H1 (cell line): ENCODE data around the gene FOXG1. TPM values are rescaled to one million over a fixed set of nuclear protein-coding genes. Genes with fewer than 3 reads are reported as not detected.
A peak's percentile ranks its signal among the peaks of the same experiment; 100 is the strongest.

Experiments used
- CTCF ChIA-PET: fragments of 300-600 bp; sonication (Branson Sonifier 250); formaldehyde crosslinking; loops from one replicate; lab custom pipeline; 2021; ENCODE audit not compliant: partially characterized antibody; lab: Charles Lee
- POLR2A ChIA-PET: fragments of 300-600 bp; sonication (Branson Sonifier 250); formaldehyde crosslinking; loops from one replicate; lab custom pipeline; 2021; ENCODE audit warnings: inconsistent platforms; ENCODE audit not compliant: partially characterized antibody; lab: Charles Lee
- DNase-seq, 2 experiments: peaks; one replicate each; pipeline versions ENCODE4 v3.0.0 to v3.0.0-alpha.2; 2010 to 2022; ENCODE audit warnings: low spot score in 2 of 2, low read depth in 1 of 2, mixed read lengths in 1 of 2
- FAIRE-seq: peaks from 2 replicates; lab custom pipeline; 2011; peaks lifted over from hg19 to GRCh38; lab: Jason Lieb, UNC
- H2AFZ ChIP-seq: 2 replicates; pipeline ENCODE4 v1.8.1; 2012; ENCODE audit warnings: low read length, inconsistent platforms
- H2AK5ac ChIP-seq: 2 replicates; pipeline ENCODE4 v1.6.1; 2013; ENCODE audit warnings: low read depth, low read length
- H2BK120ac ChIP-seq: replicated peaks from 2 replicates; pipeline ENCODE3; 2013; ENCODE audit warnings: low read depth, low read length, inconsistent platforms
- H2BK12ac ChIP-seq: 2 replicates; pipeline ENCODE4 v1.6.1; 2013; ENCODE audit warnings: low read depth, low read length
- H2BK15ac ChIP-seq: 2 replicates; pipeline ENCODE4 v1.6.1; 2013; ENCODE audit warnings: low read length
- H2BK20ac ChIP-seq: 2 replicates; pipeline ENCODE4 v1.6.1; 2013; ENCODE audit warnings: low read length
- H2BK5ac ChIP-seq: 2 replicates; pipeline ENCODE4 v1.6.1; 2013; ENCODE audit warnings: low read depth, low read length
- H3K14ac ChIP-seq: 2 replicates; pipeline ENCODE4 v1.6.1; 2013; ENCODE audit warnings: inconsistent platforms; ENCODE audit not compliant: insufficient read length
- H3K18ac ChIP-seq: 2 replicates; pipeline ENCODE4 v1.6.1; 2013; ENCODE audit warnings: low read length; ENCODE audit errors: extremely low read depth
- H3K23ac ChIP-seq: 2 replicates; pipeline ENCODE4 v1.6.1; 2013; ENCODE audit warnings: inconsistent platforms; ENCODE audit not compliant: insufficient read length
- H3K23me2 ChIP-seq: 2 replicates; pipeline ENCODE4 v1.6.1; 2013; ENCODE audit warnings: low read depth, low read length
- H3K27ac ChIP-seq: 2 replicates; pipeline ENCODE4 v1.6.1; 2011; ENCODE audit warnings: low read depth, low read length, inconsistent platforms
- H3K27me3 ChIP-seq, 4 experiments: replicated peaks in 1 of 4; 1 replicate in 1 of 4; 2 replicates in 3 of 4; pipeline versions ENCODE4 v1.6.1 to v1.8.1; 2011 to 2013; ENCODE audit warnings: low read length in 3 of 4, mild to moderate bottlenecking in 3 of 4, inconsistent platforms in 2 of 4, mixed read lengths in 2 of 4, moderate library complexity in 1 of 4; ENCODE audit not compliant: control insufficient read depth in 3 of 4, insufficient read depth in 3 of 4; ENCODE audit errors: extremely low read depth in 1 of 4
- H3K36me3 ChIP-seq, 4 experiments: 2 replicates each; pipeline versions ENCODE4 v1.6.1 to v1.8.1; 2011 to 2013; ENCODE audit warnings: mild to moderate bottlenecking in 4 of 4, low read length in 3 of 4, moderate library complexity in 2 of 4, control low read depth in 1 of 4, inconsistent platforms in 1 of 4; ENCODE audit not compliant: insufficient read depth in 4 of 4, control insufficient read depth in 2 of 4
- H3K4ac ChIP-seq: replicated peaks from 2 replicates; pipeline ENCODE3; 2013; ENCODE audit warnings: low read length, low read depth, mixed read lengths, inconsistent platforms; ENCODE audit not compliant: insufficient read length
- H3K4me1 ChIP-seq, 4 experiments: replicated peaks in 1 of 4; 1 replicate in 1 of 4; 2 replicates in 3 of 4; pipeline versions ENCODE4 v1.6.1 to v1.8.1; 2011 to 2013; ENCODE audit warnings: low read length in 3 of 4, inconsistent platforms in 2 of 4, mixed read lengths in 1 of 4; ENCODE audit not compliant: insufficient read depth in 4 of 4, control insufficient read depth in 3 of 4
- H3K4me2 ChIP-seq, 2 experiments: 2 replicates each; pipeline versions ENCODE4 v1.6.1 to v1.8.1; 2011 to 2013; ENCODE audit warnings: low read depth in 2 of 2, low read length in 2 of 2, control low read depth in 1 of 2, inconsistent platforms in 1 of 2, mild to moderate bottlenecking in 1 of 2; ENCODE audit not compliant: insufficient read depth in 1 of 2
- H3K4me3 ChIP-seq, 4 experiments: fragments of 200-600, 300-600 bp in 1 of 4; sonication (generic), shearing (Covaris generic), sonication (Bioruptor Twin) in 1 of 4; 2 replicates each; pipeline versions ENCODE4 v1.5.1 to v1.8.1; 2011 to 2016; ENCODE audit warnings: low read length in 4 of 4, low read depth in 3 of 4, control low read depth in 2 of 4, inconsistent platforms in 2 of 4, mild to moderate bottlenecking in 2 of 4, mixed read lengths in 1 of 4, moderate library complexity in 1 of 4; ENCODE audit not compliant: insufficient read depth in 2 of 4; ENCODE audit errors: extremely low read depth in 1 of 4
- H3K56ac ChIP-seq: replicated peaks from 2 replicates; pipeline ENCODE3; 2013; ENCODE audit warnings: low read depth, mild to moderate bottlenecking, mixed read lengths, low read length, inconsistent platforms; ENCODE audit not compliant: insufficient read length
- H3K79me1 ChIP-seq: 2 replicates; pipeline ENCODE4 v1.6.1; 2013; ENCODE audit warnings: low read depth, low read length, control low read depth
- H3K79me2 ChIP-seq, 2 experiments: 2 replicates each; pipeline versions ENCODE4 v1.6.1 to v1.8.1; 2012 to 2013; ENCODE audit warnings: low read length in 2 of 2, mild to moderate bottlenecking in 2 of 2, inconsistent platforms in 1 of 2; ENCODE audit not compliant: insufficient read depth in 2 of 2, control insufficient read depth in 1 of 2
- H3K9ac ChIP-seq, 4 experiments: replicated peaks in 1 of 4; 1 replicate in 1 of 4; 2 replicates in 3 of 4; pipeline versions ENCODE4 v1.6.1 to v1.8.1; 2011 to 2013; ENCODE audit warnings: low read depth in 3 of 4, low read length in 3 of 4, control low read depth in 2 of 4, mild to moderate bottlenecking in 2 of 4, moderate library complexity in 2 of 4, inconsistent platforms in 1 of 4; ENCODE audit errors: extremely low read depth in 1 of 4
- H3K9me3 ChIP-seq, 2 experiments: 2 replicates each; pipeline versions ENCODE4 v1.6.1 to v1.8.1; 2012 to 2013; ENCODE audit warnings: mild to moderate bottlenecking in 2 of 2, moderate library complexity in 2 of 2, control low read depth in 1 of 2, inconsistent platforms in 1 of 2, low read depth in 1 of 2, low read length in 1 of 2, mixed read lengths in 1 of 2; ENCODE audit not compliant: insufficient read depth in 2 of 2
- H4K20me1 ChIP-seq, 2 experiments: replicated peaks in 1 of 2; 2 replicates each; pipeline versions ENCODE3 to v1.8.1; 2011 to 2013; ENCODE audit warnings: inconsistent platforms in 2 of 2, low read length in 2 of 2, mild to moderate bottlenecking in 1 of 2; ENCODE audit not compliant: insufficient read depth in 2 of 2, control insufficient read depth in 1 of 2
- H4K5ac ChIP-seq: 2 replicates; pipeline ENCODE4 v1.6.1; 2013; ENCODE audit warnings: low read length, low read depth, mixed read lengths, inconsistent platforms; ENCODE audit not compliant: insufficient read length
- H4K8ac ChIP-seq: 2 replicates; pipeline ENCODE4 v1.8.0; 2013; ENCODE audit warnings: mild to moderate bottlenecking, moderate library complexity, low read length, inconsistent platforms; ENCODE audit not compliant: insufficient read depth; ENCODE audit errors: extremely low read depth
- H4K91ac ChIP-seq: replicated peaks from 2 replicates; pipeline ENCODE3; 2013; ENCODE audit warnings: low read length, mixed read lengths, inconsistent platforms; ENCODE audit not compliant: insufficient read length
- CBX8 ChIP-seq: fragments of 300-800, 300-1000 bp; sonication (generic); IDR thresholded peaks from 2 replicates; pipeline ENCODE4 v1.7.1; 2016; ENCODE audit warnings: low read depth, low read length, borderline replicate concordance
- JUND ChIP-seq: IDR thresholded peaks from 2 replicates; pipeline ENCODE4 v1.6.1; 2011; ENCODE audit warnings: mild to moderate bottlenecking, improper control_type of control experiment, low read length
- WGBS, 2 experiments: shearing (Covaris generic) in 1 of 2; methylation state at CpG; one replicate each; pipeline versions ENCODE4 v1.1.6 to v1.1.7; 2013 to 2015; ENCODE audit warnings: low lambda C conversion rate in 2 of 2, mixed read lengths in 2 of 2, inconsistent platforms in 1 of 2, low coverage in 1 of 2, missing lambda C conversion rate in 1 of 2; ENCODE audit not compliant: insufficient replicate concordance in 2 of 2, insufficient coverage in 1 of 2, insufficient read length in 1 of 2; ENCODE audit errors: extremely low coverage in 1 of 2, missing lambda C conversion rate in 1 of 2; 5-methylcytosine and 5-hydroxymethylcytosine counted together
- polyA plus RNA-seq, 7 experiments: library from polyadenylated mRNA; depleted of rRNA in 3 of 7; stranded (reverse) in 5 of 7; unstranded in 2 of 7; fragments of >200 nt in 5 of 7; fragments of 200-250 nt in 2 of 7; gene quantifications; 1 replicate in 5 of 7; 2 replicates in 1 of 7; 4 replicates in 1 of 7; pipeline versions ENCODE4 v1.2.1 to v1.2.3, GENCODE V29; 2011 to 2013; ENCODE audit warnings: missing spikeins in 2 of 7, mixed read lengths in 2 of 7
- total RNA-seq: library from RNA; stranded (reverse); fragmentation: NEBNext Ultra II Directional; extraction: Animal tissue kit (Norgen Biotek cat#: 25700); gene quantifications from 2 replicates; pipeline ENCODE4 v1.2.1, GENCODE V29; 2021
- TF ChIP-seq, protein P1 (sequence below): IDR thresholded peaks from 2 replicates; pipeline ENCODE4 v1.6.1; 2012; ENCODE audit warnings: inconsistent platforms

Gene FOXG1
- total and polyA plus RNA-seq, 2 of the 8 experiments (the other 6 are each of a cell fraction or from before 2014, with no cell fraction given), result 0.03 to 0.24 TPM

DNA sequence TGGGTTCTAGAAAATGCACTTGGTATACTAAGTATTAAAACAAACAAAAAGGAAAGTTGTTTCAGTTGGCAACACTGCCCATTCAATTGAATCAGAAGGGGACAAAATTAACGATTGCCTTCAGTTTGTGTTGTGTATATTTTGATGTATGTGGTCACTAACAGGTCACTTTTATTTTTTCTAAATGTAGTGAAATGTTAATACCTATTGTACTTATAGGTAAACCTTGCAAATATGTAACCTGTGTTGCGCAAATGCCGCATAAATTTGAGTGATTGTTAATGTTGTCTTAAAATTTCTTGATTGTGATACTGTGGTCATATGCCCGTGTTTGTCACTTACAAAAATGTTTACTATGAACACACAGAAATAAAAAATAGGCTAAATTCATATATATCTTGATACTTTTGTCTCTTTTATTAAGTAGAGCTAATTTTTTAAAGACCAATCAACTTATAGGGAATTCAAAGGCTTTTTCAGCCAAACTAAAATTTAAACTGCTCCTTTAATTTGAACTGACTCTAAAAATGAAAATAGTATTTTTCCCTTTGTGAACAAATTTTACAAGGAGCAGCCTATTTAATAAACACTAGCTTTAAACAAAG, 2.8 kb downstream of the FOXG1 start:
- Histone ChIP-seq H3K27me3 (peaks cover 54 to 87% (median 76%) of the 10 kb centered on the region in 4 experiments), H3K9me3 (no peaks in the 10 kb centered on the region), H2BK15ac (no peak overlapping the region), H2BK120ac (no peak overlapping the region), H2BK20ac (no peak overlapping the region), H3K14ac (no peak overlapping the region), H4K8ac (no peak overlapping the region), H4K20me1 (peaks cover 2 to 14% of the 10 kb centered on the region in 2 experiments), H2AK5ac (no peak overlapping the region), H2BK12ac (no peak overlapping the region), H3K27ac (no peak overlapping the region), H3K36me3 (no peaks in the 10 kb centered on the region), H3K79me1 (no peaks in the 10 kb centered on the region), H3K4me3 (no peak overlapping the region), H3K4me2 (no peak overlapping the region; a peak in 1 of 4 replicates), H3K18ac (no peak overlapping the region), H3K56ac (no peak overlapping the region), H4K5ac (no peak overlapping the region), H3K79me2 (no peaks in the 10 kb centered on the region), H3K4me1 (peaks cover 4 to 21% (median 10%) of the 10 kb centered on the region in 4 experiments; a peak in 6 of 7 replicates), H2AFZ (no peak overlapping the region), H2BK5ac (no peak overlapping the region), H3K23me2 (peaks cover 17% of the 10 kb centered on the region), H3K4ac (no peak overlapping the region), H3K23ac (no peak overlapping the region), H3K9ac (no peak overlapping the region), H4K91ac (no peak overlapping the region)
- peak; percentile 74; the same call in 1 of the 2 replicates for TF ChIP-seq CBX8
- TF ChIP-seq JUND, result no peak
- TF ChIP-seq, protein P1, sequence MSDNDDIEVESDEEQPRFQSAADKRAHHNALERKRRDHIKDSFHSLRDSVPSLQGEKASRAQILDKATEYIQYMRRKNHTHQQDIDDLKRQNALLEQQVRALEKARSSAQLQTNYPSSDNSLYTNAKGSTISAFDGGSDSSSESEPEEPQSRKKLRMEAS, result no peak
- WGBS, 2 experiments, result 45% methylated on average over 4 of the region's 4 CpGs; no CpG with 5 or more reads in 1 of the 2 experiments
- CTCF ChIA-PET, result interaction anchor here (0.6 to 1.1 kb wide), 3 partner anchors 11 to 1107 kb away, joined by 3 to 4 read pairs (median 3); no protein-coding TSS in a partner anchor
- POLR2A ChIA-PET, result no interaction called here
- no peak for FAIRE-seq
- no peak for DNase-seq
